HEK293 (cell line): ENCODE results near the gene ITGA2.

Experiments used
- CTCF ChIA-PET: fragments of 350-600 bp; formaldehyde crosslinking; extraction: SDS; loops from one replicate; lab custom pipeline; 2021; ENCODE audit warnings: antibody characterized with exemption; lab: Yijun Ruan, JAX
- POLR2A ChIA-PET: fragments of 300-600 bp; formaldehyde crosslinking; extraction: SDS; loops from one replicate; lab custom pipeline; 2020; ENCODE audit warnings: antibody characterized with exemption, inconsistent platforms; lab: Yijun Ruan, JAX
- H3K27ac ChIP-seq: fragments of 200-500 bp; sonication (Bioruptor generic); 2 replicates; pipeline ENCODE4 v1.5.1; 2014; ENCODE audit warnings: low read depth, low read length, control low read depth, inconsistent platforms; ENCODE audit errors: extremely low read depth
- H3K36me3 ChIP-seq, 2 experiments: fragments of 200-500 bp in 1 of 2; sonication (Bioruptor generic) in 1 of 2; 1 replicate in 1 of 2; 2 replicates in 1 of 2; pipeline ENCODE4 v1.5.1; 2014 to 2017; ENCODE audit warnings: inconsistent platforms in 2 of 2, low read length in 2 of 2; ENCODE audit not compliant: control insufficient read depth in 2 of 2, insufficient read depth in 1 of 2
- H3K4me1 ChIP-seq: fragments of 200-500 bp; sonication (Bioruptor generic); 2 replicates; pipeline ENCODE4 v1.5.1; 2014; ENCODE audit warnings: mild to moderate bottlenecking, low read length, inconsistent platforms; ENCODE audit not compliant: control insufficient read depth, insufficient read depth
- H3K4me3 ChIP-seq: 2 replicates; pipeline ENCODE4 v1.5.1; 2011; ENCODE audit warnings: low read depth, mild to moderate bottlenecking, control low read depth, low read length, moderate library complexity
- H3K9me3 ChIP-seq: fragments of 200-500 bp; sonication (Bioruptor generic); 2 replicates; pipeline ENCODE4 v1.5.1; 2014; ENCODE audit warnings: low read depth, low read length, inconsistent platforms; ENCODE audit not compliant: control insufficient read depth, insufficient read depth
- IKZF3 ChIP-seq: fragments of 450-650 bp; IDR thresholded peaks from 2 replicates; pipeline ENCODE4 v1.5.0; 2018; ENCODE audit warnings: missing biosample characterization, mild to moderate bottlenecking, missing genetic modification characterization, moderate library complexity
- PRDM1 ChIP-seq: fragments of 450-650 bp; formaldehyde crosslinking; IDR thresholded peaks from 2 replicates; pipeline ENCODE4; 2016; ENCODE audit warnings: missing biosample characterization, missing genetic modification characterization
- REPIN1 ChIP-seq: fragments of 450-650 bp; formaldehyde crosslinking; IDR thresholded peaks from 2 replicates; pipeline ENCODE4 v1.5.1; 2017; ENCODE audit warnings: missing biosample characterization, missing genetic modification characterization, low read depth
- SCRT1 ChIP-seq: fragments of 450-650 bp; formaldehyde crosslinking; IDR thresholded peaks from 2 replicates; pipeline ENCODE4 v1.5.1; 2016; ENCODE audit warnings: missing biosample characterization, missing genetic modification characterization, borderline replicate concordance
- TCF7L2 ChIP-seq: IDR thresholded peaks from 2 replicates; pipeline ENCODE4 v1.6.1; 2011; ENCODE audit warnings: low read depth, mild to moderate bottlenecking, inconsistent platforms, low read length, moderate library complexity, borderline replicate concordance
- ZBTB7A ChIP-seq: fragments of 450-650 bp; formaldehyde crosslinking; IDR thresholded peaks from 2 replicates; pipeline ENCODE4 v1.5.1; 2016; ENCODE audit warnings: low read depth, missing biosample characterization, missing genetic modification characterization
- ZNF175 ChIP-seq: fragments of 450-650 bp; formaldehyde crosslinking; IDR thresholded peaks from 2 replicates; pipeline ENCODE4 v1.5.1; 2016; ENCODE audit warnings: missing biosample characterization, missing genetic modification characterization
- ZNF239 ChIP-seq: fragments of 450-650 bp; formaldehyde crosslinking; IDR thresholded peaks from 2 replicates; pipeline ENCODE4 v1.5.1; 2016; ENCODE audit warnings: missing biosample characterization, missing genetic modification characterization
- ZNF26 ChIP-seq: fragments of 450-650 bp; formaldehyde crosslinking; IDR thresholded peaks from 2 replicates; pipeline ENCODE4 v1.5.1; 2016; ENCODE audit warnings: missing biosample characterization, missing genetic modification characterization
- ZNF37A ChIP-seq: fragments of 450-650 bp; IDR thresholded peaks from 2 replicates; pipeline ENCODE4 v1.5.1; 2018; ENCODE audit warnings: missing biosample characterization, missing genetic modification characterization
- ZNF423 ChIP-seq: fragments of 450-650 bp; formaldehyde crosslinking; IDR thresholded peaks from 2 replicates; pipeline ENCODE4 v1.5.1; 2016; ENCODE audit warnings: missing biosample characterization, missing genetic modification characterization
- ZNF433 ChIP-seq: fragments of 450-650 bp; formaldehyde crosslinking; IDR thresholded peaks from 2 replicates; pipeline ENCODE4 v1.5.1; 2016; ENCODE audit warnings: missing biosample characterization, missing genetic modification characterization, low read depth
- ZNF48 ChIP-seq: fragments of 450-650 bp; formaldehyde crosslinking; IDR thresholded peaks from 2 replicates; pipeline ENCODE4 v1.5.1; 2016; ENCODE audit warnings: missing biosample characterization, missing genetic modification characterization
- ZNF513 ChIP-seq: fragments of 450-650 bp; IDR thresholded peaks from 2 replicates; pipeline ENCODE4 v1.5.1; 2018; ENCODE audit warnings: missing biosample characterization, missing genetic modification characterization
- ZNF571 ChIP-seq: fragments of 450-650 bp; formaldehyde crosslinking; IDR thresholded peaks from 2 replicates; pipeline ENCODE4 v1.5.0; 2017; ENCODE audit warnings: missing biosample characterization, missing genetic modification characterization
- ZNF626 ChIP-seq: fragments of 450-650 bp; sonication (Bioruptor Pico); formaldehyde crosslinking; IDR thresholded peaks from 2 replicates; pipeline ENCODE4 v1.5.1; 2018; ENCODE audit warnings: missing biosample characterization, missing genetic modification characterization, inconsistent platforms
- ZNF670 ChIP-seq: fragments of 450-650 bp; formaldehyde crosslinking; IDR thresholded peaks from 2 replicates; pipeline ENCODE4 v1.5.1; 2016; ENCODE audit warnings: missing biosample characterization, missing genetic modification characterization, low read depth
- ZNF677 ChIP-seq: fragments of 450-650 bp; IDR thresholded peaks from 2 replicates; pipeline ENCODE4 v1.5.0; 2018; ENCODE audit warnings: missing biosample characterization, mild to moderate bottlenecking, missing genetic modification characterization, moderate library complexity
- ZNF76 ChIP-seq: fragments of 450-650 bp; formaldehyde crosslinking; IDR thresholded peaks from 2 replicates; pipeline ENCODE4; 2016; ENCODE audit warnings: low read depth, missing biosample characterization, missing genetic modification characterization, borderline replicate concordance
- ZNF776 ChIP-seq: fragments of 450-650 bp; formaldehyde crosslinking; IDR thresholded peaks from 2 replicates; pipeline ENCODE4 v1.5.0; 2017; ENCODE audit warnings: missing biosample characterization, missing genetic modification characterization, borderline replicate concordance
- ZNF837 ChIP-seq: fragments of 450-650 bp; formaldehyde crosslinking; IDR thresholded peaks from 2 replicates; pipeline ENCODE4 v1.5.1; 2016; ENCODE audit warnings: missing biosample characterization, missing genetic modification characterization
- ZSCAN5A ChIP-seq: fragments of 450-650 bp; formaldehyde crosslinking; IDR thresholded peaks from 2 replicates; pipeline ENCODE4 v1.5.1; 2016; ENCODE audit warnings: missing biosample characterization, missing genetic modification characterization
- TF ChIP-seq, protein P1 (sequence below): fragments of 450-650 bp; IDR thresholded peaks from 2 replicates; pipeline ENCODE4 v1.5.1; 2018; ENCODE audit warnings: missing biosample characterization, mild to moderate bottlenecking, missing genetic modification characterization
- TF ChIP-seq, protein P2 (sequence below): fragments of 450-650 bp; formaldehyde crosslinking; IDR thresholded peaks from 2 replicates; pipeline ENCODE4 v1.5.1; 2016; ENCODE audit warnings: missing biosample characterization, missing genetic modification characterization
- TF ChIP-seq, protein P3 (sequence below): fragments of 450-650 bp; formaldehyde crosslinking; IDR thresholded peaks from 2 replicates; pipeline ENCODE4 v1.5.1; 2016; ENCODE audit warnings: missing biosample characterization, missing genetic modification characterization
- TF ChIP-seq, protein P4 (sequence below): fragments of 450-650 bp; formaldehyde crosslinking; optimal IDR thresholded peaks from 2 replicates; pipeline ENCODE3; 2016; ENCODE audit warnings: missing biosample characterization, mild to moderate bottlenecking, missing genetic modification characterization

The ITGA2 gene

GRCh38 chr5:53025487-53025886 is 36.3 kb downstream of the ITGA2 start (continued):
- no peak for TF ChIP-seq SCRT1 (tag by site-specific recombination)

GRCh38 chr5:53027913-53028312 is 38.8 kb downstream of the ITGA2 start:
- H3K36me3 ChIP-seq, result no peaks in the 10 kb centered on the region
- no peaks in the 10 kb centered on the region for H3K9me3 ChIP-seq
- ChIA-PET POLR2A (no interaction called here), CTCF (interaction anchor here (0.6 to 1.1 kb wide), 4 partner anchors 12 to 70 kb away, joined by 3 to 6 read pairs (median 4); no protein-coding TSS in a partner anchor)
- H3K4me1 ChIP-seq, result peaks cover 18% of the 10 kb centered on the region
- no peak overlapping the region for H3K27ac ChIP-seq
- H3K4me3 ChIP-seq, result no peak overlapping the region
- TF ChIP-seq, protein P1, sequence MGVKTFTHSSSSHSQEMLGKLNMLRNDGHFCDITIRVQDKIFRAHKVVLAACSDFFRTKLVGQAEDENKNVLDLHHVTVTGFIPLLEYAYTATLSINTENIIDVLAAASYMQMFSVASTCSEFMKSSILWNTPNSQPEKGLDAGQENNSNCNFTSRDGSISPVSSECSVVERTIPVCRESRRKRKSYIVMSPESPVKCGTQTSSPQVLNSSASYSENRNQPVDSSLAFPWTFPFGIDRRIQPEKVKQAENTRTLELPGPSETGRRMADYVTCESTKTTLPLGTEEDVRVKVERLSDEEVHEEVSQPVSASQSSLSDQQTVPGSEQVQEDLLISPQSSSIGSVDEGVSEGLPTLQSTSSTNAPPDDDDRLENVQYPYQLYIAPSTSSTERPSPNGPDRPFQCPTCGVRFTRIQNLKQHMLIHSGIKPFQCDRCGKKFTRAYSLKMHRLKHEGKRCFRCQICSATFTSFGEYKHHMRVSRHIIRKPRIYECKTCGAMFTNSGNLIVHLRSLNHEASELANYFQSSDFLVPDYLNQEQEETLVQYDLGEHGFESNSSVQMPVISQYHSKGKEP (tag by site-specific recombination), result peak; percentile 38; the same call in 1 of the 2 replicates
- TF ChIP-seq ZNF37A (tag by site-specific recombination), result no peak
- TF ChIP-seq ZNF76 (tag by site-specific recombination), result no peak
- TF ChIP-seq ZNF423 (tag by site-specific recombination), result no peak
- no peak for TF ChIP-seq ZNF571
- TF ChIP-seq ZNF48 (tag by site-specific recombination), result no peak
- TF ChIP-seq REPIN1 (tag by site-specific recombination), result no peak
- TF ChIP-seq, protein P2, sequence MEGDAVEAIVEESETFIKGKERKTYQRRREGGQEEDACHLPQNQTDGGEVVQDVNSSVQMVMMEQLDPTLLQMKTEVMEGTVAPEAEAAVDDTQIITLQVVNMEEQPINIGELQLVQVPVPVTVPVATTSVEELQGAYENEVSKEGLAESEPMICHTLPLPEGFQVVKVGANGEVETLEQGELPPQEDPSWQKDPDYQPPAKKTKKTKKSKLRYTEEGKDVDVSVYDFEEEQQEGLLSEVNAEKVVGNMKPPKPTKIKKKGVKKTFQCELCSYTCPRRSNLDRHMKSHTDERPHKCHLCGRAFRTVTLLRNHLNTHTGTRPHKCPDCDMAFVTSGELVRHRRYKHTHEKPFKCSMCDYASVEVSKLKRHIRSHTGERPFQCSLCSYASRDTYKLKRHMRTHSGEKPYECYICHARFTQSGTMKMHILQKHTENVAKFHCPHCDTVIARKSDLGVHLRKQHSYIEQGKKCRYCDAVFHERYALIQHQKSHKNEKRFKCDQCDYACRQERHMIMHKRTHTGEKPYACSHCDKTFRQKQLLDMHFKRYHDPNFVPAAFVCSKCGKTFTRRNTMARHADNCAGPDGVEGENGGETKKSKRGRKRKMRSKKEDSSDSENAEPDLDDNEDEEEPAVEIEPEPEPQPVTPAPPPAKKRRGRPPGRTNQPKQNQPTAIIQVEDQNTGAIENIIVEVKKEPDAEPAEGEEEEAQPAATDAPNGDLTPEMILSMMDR (tag by site-specific recombination), result no peak
- TF ChIP-seq ZNF626 (tag by site-specific recombination), result no peak
- TF ChIP-seq ZNF239, result no peak
- no peak for TF ChIP-seq PRDM1 (tag by site-specific recombination)
- no peak for TF ChIP-seq TCF7L2
- no peak for TF ChIP-seq ZNF837 (tag by site-specific recombination)
- TF ChIP-seq IKZF3 (tag by site-specific recombination), result no peak
- TF ChIP-seq ZNF175 (tag by site-specific recombination), result no peak
- no peak for TF ChIP-seq ZNF677 (tag by site-specific recombination)
- TF ChIP-seq ZNF776 (tag by site-specific recombination), result no peak
- no peak for TF ChIP-seq ZNF513 (tag by site-specific recombination)
- TF ChIP-seq ZNF26 (tag by site-specific recombination), result no peak
- no peak for TF ChIP-seq ZSCAN5A
- TF ChIP-seq, protein P3, sequence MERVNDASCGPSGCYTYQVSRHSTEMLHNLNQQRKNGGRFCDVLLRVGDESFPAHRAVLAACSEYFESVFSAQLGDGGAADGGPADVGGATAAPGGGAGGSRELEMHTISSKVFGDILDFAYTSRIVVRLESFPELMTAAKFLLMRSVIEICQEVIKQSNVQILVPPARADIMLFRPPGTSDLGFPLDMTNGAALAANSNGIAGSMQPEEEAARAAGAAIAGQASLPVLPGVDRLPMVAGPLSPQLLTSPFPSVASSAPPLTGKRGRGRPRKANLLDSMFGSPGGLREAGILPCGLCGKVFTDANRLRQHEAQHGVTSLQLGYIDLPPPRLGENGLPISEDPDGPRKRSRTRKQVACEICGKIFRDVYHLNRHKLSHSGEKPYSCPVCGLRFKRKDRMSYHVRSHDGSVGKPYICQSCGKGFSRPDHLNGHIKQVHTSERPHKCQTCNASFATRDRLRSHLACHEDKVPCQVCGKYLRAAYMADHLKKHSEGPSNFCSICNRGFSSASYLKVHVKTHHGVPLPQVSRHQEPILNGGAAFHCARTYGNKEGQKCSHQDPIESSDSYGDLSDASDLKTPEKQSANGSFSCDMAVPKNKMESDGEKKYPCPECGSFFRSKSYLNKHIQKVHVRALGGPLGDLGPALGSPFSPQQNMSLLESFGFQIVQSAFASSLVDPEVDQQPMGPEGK (tag by site-specific recombination), result no peak
- no peak for TF ChIP-seq ZBTB7A (tag by site-specific recombination)
- TF ChIP-seq, protein P4, sequence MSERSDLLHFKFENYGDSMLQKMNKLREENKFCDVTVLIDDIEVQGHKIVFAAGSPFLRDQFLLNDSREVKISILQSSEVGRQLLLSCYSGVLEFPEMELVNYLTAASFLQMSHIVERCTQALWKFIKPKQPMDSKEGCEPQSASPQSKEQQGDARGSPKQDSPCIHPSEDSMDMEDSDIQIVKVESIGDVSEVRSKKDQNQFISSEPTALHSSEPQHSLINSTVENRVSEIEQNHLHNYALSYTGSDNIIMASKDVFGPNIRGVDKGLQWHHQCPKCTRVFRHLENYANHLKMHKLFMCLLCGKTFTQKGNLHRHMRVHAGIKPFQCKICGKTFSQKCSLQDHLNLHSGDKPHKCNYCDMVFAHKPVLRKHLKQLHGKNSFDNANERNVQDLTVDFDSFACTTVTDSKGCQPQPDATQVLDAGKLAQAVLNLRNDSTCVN, result no peak
- TF ChIP-seq ZNF433, result no peak
- TF ChIP-seq ZNF670, result no peak
